Adrenal gland (tissue), 12 donors: ENCODE results near the gene NUP93. TPM values are rescaled to one million over a fixed set of nuclear protein-coding genes. Genes with fewer than 3 reads are reported as not detected.

ENCODE experiments used
- DNase-seq, 7 donors: peaks; one replicate each; pipeline ENCODE4 v3.0.0-alpha.2; 2019 to 2020
- H3K27ac ChIP-seq, 5 donors: fragments of 200-600 bp; sonication (generic) in 4 of 5; 1 replicate in 3 of 5; 2 replicates in 2 of 5; pipeline versions ENCODE4 v1.5.1 to v1.8.0; 2016 to 2020; ENCODE audit warnings: mild to moderate bottlenecking in 1 of 5
- H3K27me3 ChIP-seq: fragments of 200-600 bp; 2 replicates; pipeline ENCODE4 v1.8.0; 2021
- H3K36me3 ChIP-seq, 2 donors: fragments of 200-600 bp; replicated peaks in 1 of 2; 1 replicate in 1 of 2; 2 replicates in 1 of 2; pipeline versions ENCODE4 v1.5.1 to v1.8.0; 2018 to 2022
- H3K4me1 ChIP-seq, 2 donors: fragments of 200-600 bp; replicated peaks in 1 of 2; 1 replicate in 1 of 2; 2 replicates in 1 of 2; pipeline versions ENCODE4 v1.5.1 to v1.8.0; 2018 to 2021
- H3K4me3 ChIP-seq, 4 donors: fragments of 200-600 bp; sonication (generic) in 3 of 4; one replicate each; pipeline ENCODE4 v1.5.1; 2016 to 2018
- H3K9me3 ChIP-seq, 3 donors: fragments of 200-600 bp; sonication (generic) in 1 of 3; replicated peaks in 1 of 3; 1 replicate in 2 of 3; 2 replicates in 1 of 3; pipeline versions ENCODE4 v1.5.1 to v1.8.0; 2016 to 2021
- CTCF ChIP-seq, 6 experiments: fragments of 450-650 bp in 4 of 6; fragments of 200-600 bp in 2 of 6; sonication (generic) in 1 of 6; IDR thresholded peaks; 1 replicate in 5 of 6; 2 replicates in 1 of 6; pipeline versions ENCODE4 v1.5.1 to v1.8.0; 2016 to 2021; ENCODE audit warnings: antibody characterized with exemption in 6 of 6, mild to moderate bottlenecking in 2 of 6, moderate library complexity in 1 of 6
- POLR2A ChIP-seq, 2 donors: fragments of 450-650 bp; IDR thresholded peaks; one replicate each; pipeline ENCODE4 v1.6.1; 2017; ENCODE audit warnings: antibody characterized with exemption in 2 of 2, mild to moderate bottlenecking in 2 of 2, moderate library complexity in 1 of 2
- WGBS, 4 donors: extraction: QIAGEN DNeasy Blood & Tissue Kit in 2 of 4; methylation state at CpG; one replicate each; pipeline versions ENCODE4 v1.1.5 to v1.1.7; 2013 to 2017; 5-methylcytosine and 5-hydroxymethylcytosine counted together
- intact Hi-C, 2 donors: fragments of 100-400 bp; cut with DNase I; formaldehyde crosslinking; loops; one replicate each; pipeline versions ENCODE4 v1.14.1 to v1.15.0; 2022 to 2023
- polyA plus RNA-seq, 3 donors: library from polyadenylated mRNA; stranded (reverse); fragments of 200-250 nt in 2 of 3; fragments of 350-450 nt in 1 of 3; fragmentation: Illumina TruSeq in 1 of 3; extraction: RNeasy Lipid Tissue Mini Kit (QIAGEN cat#74804) in 1 of 3; gene quantifications; one replicate each; pipeline ENCODE4 v1.2.3, GENCODE V29; 2013 to 2014
- total RNA-seq, 9 donors: library from RNA; depleted of rRNA in 4 of 9; stranded (reverse); fragments of >200 nt in 4 of 9; fragments of 120-200 nt in 1 of 9; fragmentation: NEBNext Ultra II Directional in 1 of 9; extraction: Animal tissue kit (Norgen Biotek cat#: 25700) in 1 of 9; gene quantifications; one replicate each; pipeline versions ENCODE4 v1.1.0 to v1.2.4, GENCODE V29; 2013 to 2023
- donor health status: healthy with polysubstance abuse.
- donor health status: Bipolar disorder and iron deficiency.
- donor health status: DM: yes; HTN: yes; CAD: no.
- donor health status: DM: no; HTN: no; CAD: no.
- donor health status: DM: no; HTN: no; CAD: no.
- donor health status: DM: yes; HTN: yes; CAD: no.

The NUP93 gene
- total and polyA plus RNA-seq, 12 donors = 29.3 to 71.1 (median 45.8) TPM

GRCh38 chr16:56847173-56847910 lies 117.4 kb downstream of the NUP93 start:
- Histone ChIP-seq H3K4me1 (peaks cover 4 to 18% of the 10 kb centered on the region in 2 donors), H3K9me3 (no peaks in the 10 kb centered on the region), H3K27me3 (no peaks in the 10 kb centered on the region), H3K4me3 (no peak overlapping the region), H3K36me3 (peaks cover 0 to 7% of the 10 kb centered on the region in 2 donors), H3K27ac (peak overlapping the region in 2 of 5 donors; percentile 47 to 56)
- DNase-seq = peak in 1 of 7 donors; percentile 53
- 58 to 73% (median 71%) methylated on average over 9 of the region's 9 CpGs for WGBS, 4 donors
- intact Hi-C loops = no loop called here
- TF ChIP-seq POLR2A (IDR thresholded peaks at IDR 0.05) (no peak), CTCF (IDR thresholded peaks at IDR 0.05) (no peak)

GRCh38 chr16:56848029-56848936 lies 118.4 kb downstream of the NUP93 start:
- Histone ChIP-seq H3K4me3 (no peak overlapping the region), H3K9me3 (no peaks in the 10 kb centered on the region), H3K36me3 (peaks cover 0 to under 1% of the 10 kb centered on the region in 2 donors), H3K27ac (peak overlapping the region in 2 of 5 donors; percentile 47 to 56), H3K27me3 (no peaks in the 10 kb centered on the region), H3K4me1 (peaks cover 4 to 18% of the 10 kb centered on the region in 2 donors)
- intact Hi-C loops = no loop called here
- 53 to 61% (median 59%) methylated on average over 11 of the region's 11 CpGs for WGBS, 4 donors
- DNase-seq = peak in 6 of 7 donors; percentile 45 to 78 (median 53)
- TF ChIP-seq CTCF (IDR thresholded peaks at IDR 0.05) = no peak
- no peak for TF ChIP-seq POLR2A (IDR thresholded peaks at IDR 0.05)

- 33 to 45% (median 40%) methylated on average over 7 of the region's 7 CpGs for WGBS, 4 donors
- DNase-seq = peak in 5 of 7 donors; percentile 44 to 58 (median 52)
These were observed 119.2 kb downstream of the NUP93 start for GRCh38 chr16:56848955-56849689.

More at GRCh38 chr16:56848955-56849689, 119.2 kb downstream of the NUP93 start:
- Histone ChIP-seq H3K27ac (peak overlapping the region in 2 of 5 donors; percentile 47 to 56), H3K27me3 (no peaks in the 10 kb centered on the region), H3K4me3 (no peak overlapping the region), H3K4me1 (peaks cover 4 to 18% of the 10 kb centered on the region in 2 donors), H3K9me3 (no peaks in the 10 kb centered on the region), H3K36me3 (no peaks in the 10 kb centered on the region)
- TF ChIP-seq POLR2A (IDR thresholded peaks at IDR 0.05) (no peak), CTCF (IDR thresholded peaks at IDR 0.05) (no peak)
- intact Hi-C loops = no loop called here
